Bone marrow (tissue), 2 donors: ENCODE results near the gene CLRN2.
"Not testable (repeated sequence)": the region's sequence is repeated elsewhere in the genome, so short reads cannot be mapped to it uniquely, and the experiment has no call there.

Experiments used
- DNase-seq, 2 donors: peaks; one replicate each; lab custom pipeline; 2025; lab: John Stamatoyannopoulos, UW

Gene CLRN2

GRCh38 chr4:17504081-17504480 lies 10.9 kb upstream of the CLRN2 start:
- no peak for DNase-seq

DNA sequence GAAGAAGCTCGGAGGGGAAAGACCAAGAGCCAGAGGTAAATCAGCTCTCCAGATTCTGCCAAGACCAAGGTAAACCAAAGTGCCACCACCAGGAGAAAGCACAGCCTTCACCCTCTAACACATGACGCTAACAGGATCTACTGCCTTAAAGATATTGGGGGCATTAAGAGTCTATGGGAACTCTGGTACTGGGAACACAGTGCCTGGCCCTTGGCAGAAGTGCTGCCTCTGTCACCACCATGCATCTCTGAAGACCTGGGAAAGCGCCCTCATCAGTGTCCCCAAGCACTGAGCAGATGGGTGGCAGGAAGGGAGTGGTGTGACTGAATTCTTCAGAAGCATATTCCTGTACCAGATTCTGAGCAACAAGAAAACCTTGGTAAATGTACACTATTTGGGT lies 4.4 kb upstream of the CLRN2 start:
- DNase-seq, result no peak

- DNase-seq, result no peak
Observed at GRCh38 chr4:17511051-17511450, 3.9 kb upstream of the CLRN2 start.

DNA sequence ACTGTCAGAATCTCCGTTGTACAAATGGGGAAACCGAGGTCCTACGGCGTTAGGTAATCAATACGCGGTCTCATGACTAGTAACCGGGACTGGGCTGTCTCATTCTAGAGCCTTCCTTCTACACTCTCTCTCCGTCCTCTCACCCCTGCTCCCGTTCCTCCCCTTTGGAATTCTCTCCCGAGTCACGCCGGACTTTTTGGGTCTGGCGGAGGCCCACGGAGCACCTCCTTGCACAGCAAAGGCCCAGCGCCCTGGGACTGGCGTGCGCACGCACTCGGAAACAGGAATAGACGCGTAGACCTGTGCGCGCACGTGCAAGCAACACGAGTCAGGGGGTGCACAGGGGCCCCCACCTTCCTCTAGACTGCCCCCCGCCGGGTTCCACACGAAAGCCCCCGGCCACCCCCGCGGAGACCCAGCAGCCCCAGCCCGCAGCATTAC lies 3.4 kb upstream of the CLRN2 start:
- peak in 1 of 2 donors; percentile 17 for DNase-seq

GRCh38 chr4:17511950-17512795 lies 2.8 kb upstream of the CLRN2 start, which contains the start of gene QDPR:
TSS of gene QDPR (minus strand) at chr4:17512090. CDS start at chr4:17512054, 36 bp downstream.
- peak; percentile 32 to 51 for DNase-seq

- DNase-seq, result no peak
Observed at GRCh38 chr4:17512973-17513665, 1.8 kb upstream of the CLRN2 start.

DNA sequence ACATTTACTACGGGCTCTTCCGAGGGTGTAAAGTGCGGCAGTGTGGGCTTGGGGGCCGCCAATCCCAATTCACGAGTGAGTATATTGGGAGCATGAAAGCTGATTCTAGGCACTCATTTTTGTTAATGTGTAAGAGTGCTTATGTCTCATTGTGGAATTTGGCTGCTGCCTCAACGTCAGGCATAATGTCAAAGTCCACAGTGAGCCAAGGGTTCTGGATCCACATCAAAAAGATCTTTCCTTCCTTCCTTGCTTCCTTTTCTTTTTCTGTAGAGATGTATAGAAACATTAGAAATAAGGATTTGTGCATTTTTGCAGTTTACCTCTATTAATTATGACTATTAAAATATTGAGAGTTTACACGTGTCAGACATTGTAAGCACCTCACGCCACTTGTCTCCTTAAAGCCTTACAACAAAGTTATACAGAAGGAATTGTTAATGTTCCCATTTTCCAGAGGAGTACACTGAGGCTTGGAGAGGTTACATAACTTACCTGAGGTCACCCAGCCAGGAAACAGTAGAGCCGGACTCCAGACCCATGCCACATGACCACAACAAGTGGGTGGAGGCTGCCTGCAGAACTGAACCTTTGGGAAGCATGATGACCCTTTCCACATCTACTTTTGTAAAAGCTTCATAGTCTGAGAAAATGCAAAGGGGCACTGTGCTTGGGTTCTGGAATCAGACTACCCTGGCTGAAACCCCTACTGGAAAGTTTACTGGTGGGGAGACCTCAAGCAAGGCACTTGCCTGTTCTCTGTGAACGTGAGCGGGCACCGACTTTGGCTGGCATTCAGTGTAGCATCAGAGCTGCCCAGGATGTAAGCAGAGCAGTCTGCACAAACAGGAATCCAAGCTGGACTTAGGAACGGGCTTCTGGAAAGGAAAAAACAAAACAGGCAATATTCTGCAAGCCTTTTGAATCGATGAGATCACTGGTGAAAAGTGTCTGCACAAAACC lies 761 bp downstream of the CLRN2 start:
- no peak for DNase-seq

DNA sequence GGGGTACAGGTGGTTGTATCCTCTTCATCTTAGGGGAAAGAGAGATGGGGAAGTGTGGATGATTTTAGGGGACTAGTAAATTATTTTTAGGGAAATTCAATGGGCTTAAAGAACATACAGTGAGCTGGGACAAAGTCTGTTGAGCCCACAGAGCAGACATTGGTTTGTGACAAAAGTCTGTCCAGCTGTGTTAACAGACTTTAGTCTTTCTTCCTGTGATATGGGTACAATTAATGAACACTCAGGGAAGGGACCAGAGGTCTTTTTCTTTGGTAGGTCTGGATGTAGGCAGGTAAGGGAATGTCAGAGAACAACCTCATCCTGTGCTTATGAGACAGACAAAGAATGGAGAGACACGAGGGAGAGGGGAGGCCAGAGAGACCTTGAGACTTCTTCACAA lies 2.0 kb downstream of the CLRN2 start:
- no peak for DNase-seq

DNA sequence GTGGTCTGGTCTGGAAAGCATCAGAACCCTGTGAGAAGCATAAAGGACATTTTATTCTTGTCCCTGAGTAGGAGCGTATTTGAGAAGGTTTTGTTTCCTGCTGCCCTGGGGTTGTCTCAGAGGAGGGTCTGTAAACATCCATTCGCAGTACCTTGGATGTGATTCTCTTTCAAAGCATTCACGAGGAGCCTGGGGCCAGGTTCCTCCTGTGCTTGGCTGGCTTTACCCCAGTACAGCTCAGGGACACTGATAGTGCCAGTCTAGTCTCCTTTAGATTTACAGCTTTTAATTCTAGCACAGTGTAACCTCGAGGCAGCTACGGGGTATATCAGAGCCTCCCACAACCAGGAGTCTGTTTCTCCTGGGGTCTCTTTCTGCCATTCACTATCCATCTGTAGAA lies 2.7 kb downstream of the CLRN2 start:
- DNase-seq, result no peak

- no peak for DNase-seq
Observed at GRCh38 chr4:17521595-17521994, 6.6 kb downstream of the CLRN2 start.

- no peak for DNase-seq
Observed at GRCh38 chr4:17523662-17524061, 8.7 kb downstream of the CLRN2 start.

DNA sequence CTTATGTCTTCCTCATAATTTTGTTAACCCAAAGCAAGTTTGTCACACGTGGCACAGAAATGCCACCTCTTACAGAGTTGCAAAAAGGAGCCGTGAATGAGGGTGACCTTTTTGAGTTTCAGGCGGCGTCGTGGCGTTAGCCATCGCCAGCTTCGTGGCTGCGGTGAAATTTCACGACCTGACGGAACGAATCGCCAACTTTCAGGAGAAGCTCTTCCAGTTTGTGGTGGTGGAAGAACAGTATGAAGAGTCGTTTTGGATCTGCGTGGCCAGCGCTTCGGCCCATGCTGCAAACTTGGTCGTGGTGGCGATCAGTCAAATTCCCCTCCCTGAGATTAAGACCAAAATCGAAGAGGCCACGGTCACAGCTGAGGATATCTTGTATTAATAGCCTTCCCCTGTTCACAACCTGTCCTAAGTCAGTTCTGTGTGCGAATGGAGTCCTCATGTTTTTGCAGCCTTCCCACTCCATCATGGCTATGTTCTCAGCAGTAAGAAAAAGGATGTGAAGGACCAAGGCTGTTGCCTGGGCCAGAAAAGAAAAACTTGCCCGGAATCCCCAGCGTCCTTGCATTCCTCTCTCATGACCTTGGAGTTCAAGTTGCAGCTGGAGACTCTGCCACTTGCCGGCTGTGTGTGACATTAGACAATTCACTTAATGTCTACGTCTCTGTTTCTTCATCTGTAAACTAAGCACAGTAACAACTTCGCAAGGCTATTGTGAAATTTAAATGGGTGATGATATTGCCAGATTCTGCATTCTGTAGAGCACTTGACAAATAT lies 11.9 kb downstream of the CLRN2 start:
- no peak for DNase-seq

DNA sequence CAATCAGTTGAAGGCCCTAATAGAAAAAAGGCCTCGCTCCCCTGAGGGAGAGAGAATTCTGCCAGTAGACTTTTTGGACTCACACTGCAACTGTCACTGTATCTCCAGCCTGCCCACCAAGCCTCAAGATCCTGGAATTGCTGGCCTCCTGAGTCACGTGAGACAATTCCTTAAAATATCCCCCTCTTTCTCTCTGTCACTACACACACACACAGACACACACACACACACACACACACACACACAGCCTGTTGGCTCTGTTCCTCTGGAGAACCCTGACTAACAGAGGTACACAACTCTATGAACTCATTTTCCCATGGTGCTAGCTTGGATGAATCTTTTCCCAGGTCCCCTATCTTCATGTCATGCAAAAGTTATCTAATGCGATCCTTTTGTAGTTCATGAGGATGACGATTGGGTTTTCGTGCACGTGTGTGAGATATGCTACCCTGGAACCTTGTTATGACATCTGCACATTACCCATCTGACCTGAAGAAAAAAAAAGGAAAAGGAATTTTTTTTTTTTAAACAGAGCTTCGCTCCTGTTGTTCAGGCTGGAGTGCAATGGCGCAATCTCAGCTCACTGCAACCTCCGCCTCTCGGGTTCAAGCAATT lies 13.7 kb downstream of the CLRN2 start:
- DNase-seq, result no peak

DNA sequence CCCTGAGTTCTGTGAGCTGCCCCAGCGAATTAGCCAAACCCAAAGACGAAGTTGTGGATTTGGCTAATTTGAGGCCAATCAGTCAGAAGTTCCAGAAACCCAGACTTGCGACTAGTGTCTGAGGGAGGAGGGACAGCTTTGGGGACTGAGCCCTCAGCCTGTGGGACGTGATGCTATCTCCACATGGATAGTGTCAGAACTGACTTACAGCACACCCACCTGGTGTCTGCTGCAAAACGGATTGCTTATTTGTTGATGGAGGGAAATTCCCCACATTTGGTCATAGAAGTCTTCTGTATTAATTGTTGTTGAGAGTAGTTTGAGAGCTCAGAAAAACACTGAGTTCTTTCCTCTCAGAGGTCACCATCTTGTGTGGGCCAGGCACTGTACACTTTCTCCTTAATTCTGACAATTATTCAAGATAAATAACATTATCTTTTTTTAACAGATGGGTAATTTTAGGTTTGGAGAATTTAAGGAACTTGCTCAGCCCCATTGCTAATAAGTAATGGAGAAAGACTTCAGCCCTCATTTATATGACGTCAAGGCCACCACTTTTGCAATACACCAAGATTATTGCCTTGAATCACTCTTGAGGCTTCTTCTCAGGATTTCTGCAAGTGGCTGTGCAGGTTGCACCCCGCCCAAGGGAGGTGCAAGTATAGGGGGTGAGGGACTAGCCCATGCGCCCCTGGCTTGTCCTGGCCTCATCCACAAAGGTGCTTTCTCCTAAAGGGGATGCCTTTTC lies 16.7 kb downstream of the CLRN2 start:
- no peak for DNase-seq

- DNase-seq, result no peak
Observed at GRCh38 chr4:17534705-17535104, 19.7 kb downstream of the CLRN2 start.

- no peak for DNase-seq
Observed at GRCh38 chr4:17535242-17535641, 20.3 kb downstream of the CLRN2 start.

DNA sequence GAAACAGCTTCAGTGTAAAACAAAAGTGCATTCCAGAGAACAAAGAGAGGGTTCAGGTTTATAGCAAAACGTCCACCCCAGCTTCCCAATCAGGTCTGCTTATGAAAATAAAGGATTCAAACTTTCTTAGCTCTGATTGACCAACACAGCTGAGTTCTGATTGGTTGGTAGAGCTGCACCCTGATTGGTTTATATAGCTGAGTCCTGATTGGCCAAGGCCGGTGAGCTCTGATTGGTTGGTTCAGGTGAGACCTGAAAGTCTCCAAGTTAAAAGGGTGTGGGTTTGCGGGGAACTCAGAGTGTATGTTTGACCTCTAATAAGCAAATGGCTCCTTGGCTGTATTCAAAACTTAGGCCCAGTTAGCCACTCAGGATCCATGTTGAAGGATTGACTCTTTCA lies 20.9 kb downstream of the CLRN2 start:
- DNase-seq, result no peak

- DNase-seq, result not testable (repeated sequence)
Observed at GRCh38 chr4:17537060-17537459, 22.1 kb downstream of the CLRN2 start.

GRCh38 chr4:17544205-17544604 lies 29.2 kb downstream of the CLRN2 start:
- DNase-seq, result no peak

DNA sequence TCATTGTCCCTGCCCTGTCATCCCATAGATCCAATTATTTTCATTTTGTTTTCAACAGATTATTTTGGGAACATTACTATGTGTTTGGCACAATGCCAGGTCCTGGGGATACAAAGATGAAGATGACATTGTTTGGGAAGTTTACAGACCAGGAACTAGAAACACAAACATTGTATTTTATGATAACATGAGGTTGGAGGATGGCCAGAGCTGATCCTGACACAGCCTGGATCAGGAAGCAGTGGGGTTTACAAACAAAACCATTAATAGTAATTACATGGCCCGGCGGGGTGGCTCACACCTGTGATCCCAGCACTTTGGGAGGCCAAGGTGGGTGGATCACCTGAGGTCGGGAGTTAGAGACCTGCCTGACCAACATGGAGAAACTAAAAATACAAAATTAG lies 29.9 kb downstream of the CLRN2 start:
- no peak for DNase-seq
